ENCODE results near the gene BAG3. TPM values are rescaled to one million over a fixed set of nuclear protein-coding genes. Genes with fewer than 3 reads are reported as not detected.
"Not testable (repeated sequence)": the region's sequence is repeated elsewhere in the genome, so short reads cannot be mapped to it uniquely, and the experiment has no call there.

The BAG3 gene
- total RNA-seq, 2 donors from 2014 or later, result 26.4 to 26.9 TPM

DNA sequence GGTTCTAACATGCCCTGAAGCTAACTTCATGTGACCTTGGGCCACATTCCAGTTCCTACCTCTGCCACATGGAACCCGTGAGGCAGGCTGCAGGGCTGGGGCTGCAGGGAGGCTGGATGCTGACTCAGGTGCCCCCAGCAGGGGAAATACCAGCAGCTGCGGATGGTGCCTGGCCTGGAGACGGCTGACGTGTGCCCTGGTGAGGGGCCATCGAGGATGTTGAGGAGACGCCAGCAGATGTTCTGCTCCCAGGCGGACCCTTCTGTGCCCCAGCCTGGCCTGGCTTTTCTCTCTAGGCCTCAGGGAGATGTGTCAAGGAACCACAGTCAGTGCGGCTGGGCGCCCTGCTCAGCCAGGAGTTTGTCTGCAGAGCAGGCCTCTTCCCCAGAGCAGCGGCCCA lies 8.8 kb downstream of the BAG3 start:
- no peak for ATAC-seq
- peak in 1 of 2 donors; percentile 47 for DNase-seq
- intact Hi-C loops (cut with DNase I, micrococcal nuclease), result no loop called here

GRCh38 chr10:119662076-119662605 lies 11.0 kb downstream of the BAG3 start:
- DNase-seq; intact Hi-C loops (cut with DNase I, micrococcal nuclease): not testable (repeated sequence)
- peak; percentile 25 for ATAC-seq

DNA sequence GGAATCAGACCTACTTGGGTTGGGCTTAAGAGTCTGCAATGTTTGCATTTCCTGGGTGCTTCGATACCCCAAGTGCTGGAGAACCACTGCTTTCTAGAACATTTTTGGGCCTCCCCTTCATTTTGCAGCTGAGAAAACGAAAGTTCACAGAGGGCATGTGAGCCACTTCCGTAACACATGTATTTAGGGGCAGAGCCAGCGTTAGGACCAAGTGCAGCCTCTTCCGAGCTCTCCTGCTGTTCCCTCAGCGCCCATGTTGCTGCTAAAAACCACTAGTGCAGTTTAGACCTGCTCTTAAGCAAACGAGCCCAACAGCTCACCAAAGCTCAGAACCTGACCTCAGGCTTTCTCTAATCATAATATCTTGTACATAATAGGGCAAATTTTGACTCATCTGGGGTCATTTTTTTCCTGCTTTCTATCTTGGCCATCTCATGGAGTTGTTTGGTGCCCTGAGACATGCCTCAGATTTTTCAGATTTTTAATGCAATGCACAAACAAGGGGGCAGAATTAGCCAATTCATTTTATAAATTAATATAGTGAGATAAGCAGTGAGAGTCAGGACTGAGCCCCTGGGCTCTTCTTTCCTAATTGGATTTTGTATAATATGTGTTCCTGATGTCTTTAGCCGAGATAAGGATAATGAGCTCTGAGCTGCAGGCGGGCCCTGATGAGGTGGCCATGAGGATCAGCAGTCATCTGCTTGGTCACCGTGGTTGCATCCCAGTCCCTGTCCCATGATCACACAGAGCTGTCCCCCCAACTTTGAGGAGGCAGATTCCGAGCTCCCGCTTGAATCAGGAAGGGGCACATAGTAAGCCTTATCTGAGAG lies 12.9 kb downstream of the BAG3 start:
- ATAC-seq (no peak), DNase-seq (no peak)

DNA sequence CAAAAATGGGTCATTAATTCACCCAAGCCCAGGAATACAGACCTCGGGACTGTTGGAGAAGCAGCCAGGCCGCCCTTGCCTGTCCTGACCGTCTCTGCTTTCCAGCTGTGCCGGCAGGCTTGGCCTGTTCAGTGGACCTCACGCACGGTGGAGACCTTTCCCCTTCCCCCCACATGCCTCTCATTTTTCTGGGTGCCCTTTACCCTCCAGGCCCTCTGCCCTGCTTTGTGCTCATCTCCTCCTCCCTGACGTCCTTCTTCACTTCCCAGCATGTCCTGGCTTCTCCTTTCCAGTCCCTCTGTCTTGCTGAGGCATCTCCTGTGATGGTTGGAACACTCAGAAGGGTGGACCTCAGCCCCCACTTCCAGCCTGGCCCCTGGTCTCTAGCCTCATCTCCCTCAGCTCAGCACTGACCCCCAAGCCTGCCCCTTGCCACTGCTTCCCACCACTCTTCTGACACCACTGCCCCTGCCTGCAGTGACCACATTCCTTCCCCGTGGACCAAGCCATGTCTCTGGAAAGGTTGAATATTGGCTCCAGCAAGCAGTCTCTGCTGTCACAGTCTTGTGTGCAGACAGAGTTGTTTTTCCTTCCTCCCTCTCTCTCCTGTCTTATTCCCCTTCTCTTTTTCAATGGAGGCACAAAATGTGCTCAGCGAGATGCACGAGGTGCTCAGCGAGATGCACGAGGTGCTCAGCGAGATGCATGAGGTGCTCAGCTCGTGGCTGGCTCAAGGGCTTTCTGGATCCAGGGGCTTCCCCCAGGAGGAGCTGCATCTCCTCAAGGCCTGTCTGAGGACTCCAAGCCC lies 14.9 kb downstream of the BAG3 start:
- intact Hi-C loops (cut with DNase I, micrococcal nuclease), result no loop called here
- no peak for ATAC-seq

More for the DNA sequence above, 12.9 kb downstream of the BAG3 start:
- intact Hi-C loops (cut with DNase I, micrococcal nuclease), result no loop called here

DNA sequence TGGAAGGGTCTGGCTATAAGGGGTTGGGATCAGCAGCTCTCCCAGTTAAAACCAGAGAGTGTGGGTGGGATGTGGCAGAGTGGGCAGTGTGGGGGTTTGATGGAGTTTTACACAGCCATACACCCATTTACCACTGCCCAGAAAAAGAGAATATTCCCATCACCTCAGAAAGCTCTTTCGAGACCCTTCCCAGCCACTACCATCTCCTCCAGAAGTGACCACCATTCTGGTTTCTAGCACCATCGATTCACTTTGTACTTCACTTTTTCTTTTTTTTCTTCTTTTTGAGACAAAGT lies 15.5 kb downstream of the BAG3 start:
- ATAC-seq (no peak), DNase-seq (no peak)
- intact Hi-C loops (cut with DNase I, micrococcal nuclease), result no loop called here

More for the DNA sequence above, 14.9 kb downstream of the BAG3 start:
- no peak for DNase-seq

- DNase-seq (peak; percentile 12 to 60), ATAC-seq (peak; percentile 35)
- intact Hi-C loops (cut with DNase I, micrococcal nuclease), result no loop called here
Measured at GRCh38 chr10:119667562-119668328, 16.6 kb downstream of the BAG3 start.

DNA sequence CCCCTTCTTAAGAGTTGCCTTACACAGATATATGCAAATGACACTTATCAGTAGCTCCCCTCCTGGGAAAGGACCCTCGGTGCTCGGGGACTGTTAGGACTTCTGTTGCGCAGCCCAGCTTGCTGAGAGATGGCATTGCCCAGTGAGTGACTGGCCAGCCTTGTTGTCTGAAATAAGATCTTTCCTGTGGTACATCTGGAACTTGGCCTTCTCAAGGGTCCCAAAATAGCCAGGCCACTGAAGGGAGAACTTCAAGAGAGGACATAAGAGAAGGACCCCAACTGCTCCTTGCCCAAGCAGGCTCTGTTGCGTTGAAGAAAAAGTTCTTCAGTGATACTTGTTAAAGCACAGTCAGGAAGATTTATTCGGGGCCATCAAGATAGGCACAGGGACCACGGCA lies 17.3 kb downstream of the BAG3 start:
- intact Hi-C loops (cut with DNase I, micrococcal nuclease), result no loop called here
- DNase-seq (no peak), ATAC-seq (no peak)

DNA sequence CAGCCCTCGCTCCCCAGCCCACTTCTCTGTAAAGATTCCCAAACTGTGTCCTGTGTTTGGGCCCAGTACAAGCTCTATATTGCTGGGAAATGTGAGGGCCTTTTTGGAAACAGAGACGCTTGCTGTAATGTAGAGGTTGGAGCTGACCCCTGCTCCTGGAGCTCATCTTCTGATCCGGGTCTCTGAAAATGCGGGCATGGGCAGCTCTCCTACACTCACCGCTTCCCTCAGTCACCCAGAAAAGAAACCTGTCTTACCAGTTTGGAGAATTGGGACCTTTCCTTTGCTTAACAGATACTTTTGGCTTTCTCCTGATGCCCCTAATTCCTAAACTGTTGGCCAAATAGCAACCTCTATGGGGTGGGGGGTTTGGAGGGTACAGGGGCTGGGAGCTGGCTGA lies 18.2 kb downstream of the BAG3 start:
- intact Hi-C loops (cut with DNase I, micrococcal nuclease), result no loop called here
- DNase-seq (no peak), ATAC-seq (no peak)

DNA sequence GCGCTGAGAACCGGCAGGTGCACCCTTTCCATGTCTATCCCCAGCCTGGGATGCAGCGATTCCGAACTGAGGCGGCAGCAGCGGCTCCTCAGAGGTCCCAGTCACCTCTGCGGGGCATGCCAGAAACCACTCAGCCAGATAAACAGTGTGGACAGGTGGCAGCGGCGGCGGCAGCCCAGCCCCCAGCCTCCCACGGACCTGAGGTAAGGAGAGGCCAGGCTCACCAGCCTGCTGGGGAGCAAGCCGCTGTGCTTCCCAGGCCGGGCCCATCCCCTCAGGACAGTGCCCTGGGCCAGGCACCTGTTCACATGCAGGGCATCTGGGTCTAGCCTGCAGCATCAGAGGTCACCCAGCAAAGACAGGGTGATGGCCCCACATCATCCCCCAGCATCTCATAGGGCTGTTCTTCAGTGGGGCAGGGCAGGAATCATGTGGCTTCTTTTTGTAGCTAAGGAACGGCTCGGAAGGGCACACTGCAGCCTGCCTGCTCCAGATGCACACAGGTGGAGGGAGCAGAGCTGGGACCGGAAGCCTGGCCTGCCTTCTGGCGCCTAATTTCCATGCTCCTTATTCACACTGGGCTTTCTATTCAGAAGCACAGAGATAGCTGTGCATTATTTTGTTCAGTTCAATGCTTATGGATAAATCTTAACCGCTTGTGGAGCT lies 18.9 kb downstream of the BAG3 start:
- DNase-seq (no peak), ATAC-seq (no peak)
- intact Hi-C loops (cut with DNase I, micrococcal nuclease), result no loop called here

DNA sequence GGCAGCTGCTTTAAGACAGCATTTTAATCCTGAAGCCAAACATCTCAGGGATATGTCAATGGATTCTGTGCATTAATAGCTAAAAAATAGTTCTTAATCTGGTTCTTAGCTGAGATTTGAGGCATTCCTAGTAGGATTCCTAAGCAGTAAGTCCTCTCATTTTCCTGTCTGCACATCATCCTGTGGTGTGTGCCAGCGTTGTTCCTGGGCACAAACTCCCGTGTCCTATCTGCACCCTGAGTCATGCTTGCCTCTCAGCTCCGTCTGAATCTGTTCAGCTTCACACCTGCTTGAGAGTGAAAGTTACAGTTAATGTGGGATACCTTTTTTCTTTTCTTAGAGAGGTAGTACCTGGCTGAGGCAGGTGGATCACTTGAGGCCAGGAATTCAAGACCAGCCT lies 19.5 kb downstream of the BAG3 start:
- intact Hi-C loops (cut with DNase I, micrococcal nuclease), result no loop called here
- ATAC-seq (no peak), DNase-seq (no peak)

DNA sequence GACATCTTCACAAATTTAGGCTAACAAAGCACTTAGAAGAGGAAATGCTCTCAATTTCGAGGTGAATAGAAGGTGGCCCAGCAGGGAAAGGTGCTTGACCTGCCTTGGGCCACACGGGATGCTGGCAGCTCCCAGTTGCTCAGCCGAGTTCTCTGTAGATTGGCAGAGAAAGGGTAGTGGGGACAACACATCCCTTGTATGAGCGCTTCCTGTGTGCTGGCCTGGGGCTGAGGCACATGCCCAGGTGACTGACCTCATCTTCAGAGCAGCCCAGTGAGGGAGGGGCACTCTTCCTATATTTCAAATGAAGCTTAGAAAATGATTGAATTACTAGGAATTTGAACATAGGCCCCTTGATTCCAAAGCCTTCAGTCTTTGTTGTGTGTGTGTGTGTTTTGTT lies 20.2 kb downstream of the BAG3 start:
- intact Hi-C loops (cut with DNase I, micrococcal nuclease), result no loop called here
- DNase-seq (no peak), ATAC-seq (no peak)

- intact Hi-C loops (cut with DNase I, micrococcal nuclease), result no loop called here
- DNase-seq (no peak), ATAC-seq (no peak)
Measured at GRCh38 chr10:119672291-119672690, 21.1 kb downstream of the BAG3 start.

DNA sequence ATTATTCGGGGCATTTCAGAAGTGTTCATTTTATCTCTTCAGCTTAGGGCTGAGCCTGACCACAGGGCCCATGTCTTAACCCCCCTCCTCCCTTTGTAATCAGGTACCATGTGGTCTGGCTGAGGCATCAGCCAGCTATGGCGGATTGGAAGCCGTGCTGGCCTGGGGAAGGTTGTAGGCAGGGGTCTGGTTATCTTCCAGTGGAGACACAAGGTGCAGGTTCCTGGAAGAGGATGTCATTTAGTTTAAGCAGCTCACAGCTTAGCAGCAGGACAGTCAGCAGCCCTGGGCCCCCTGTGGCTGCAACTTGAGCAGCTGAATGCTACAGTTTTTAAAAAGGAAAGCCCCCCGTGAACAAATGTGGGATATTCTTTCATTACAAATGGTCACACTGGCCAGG lies 22.1 kb downstream of the BAG3 start:
- no peak for DNase-seq
- no peak for ATAC-seq
- intact Hi-C loops (cut with DNase I, micrococcal nuclease), result no loop called here

- DNase-seq, result no peak
- intact Hi-C loops (cut with DNase I, micrococcal nuclease), result no loop called here
- no peak for ATAC-seq
Measured at GRCh38 chr10:119675483-119676170, 24.4 kb downstream of the BAG3 start.

GRCh38 chr10:119677126-119677525 lies 25.9 kb downstream of the BAG3 start:
- no peak for ATAC-seq
- no peak for DNase-seq
- intact Hi-C loops (cut with DNase I, micrococcal nuclease), result no loop called here

GRCh38 chr10:119677904-119678755 lies 26.9 kb downstream of the BAG3 start:
- no peak for DNase-seq
- no peak for ATAC-seq
- intact Hi-C loops (cut with DNase I, micrococcal nuclease), result no loop called here

- ATAC-seq (no peak), DNase-seq (no peak)
- intact Hi-C loops (cut with DNase I, micrococcal nuclease), result no loop called here
Measured at GRCh38 chr10:119679480-119679829, 28.3 kb downstream of the BAG3 start.

Data from left colon (tissue), 2 donors.